ENCODE measurements around the gene FSCN2.

Gene FSCN2

GRCh38 chr17:81489998-81490992 lies 37.9 kb upstream of the FSCN2 start:
- DNase-seq (ENCODE audit: low read depth), result no peak

- DNase-seq (ENCODE audit: low read depth), result no peak
These were observed 37.0 kb upstream of the FSCN2 start for GRCh38 chr17:81491181-81491581.

- no peak for DNase-seq (ENCODE audit: low read depth)
These were observed 36.4 kb upstream of the FSCN2 start for GRCh38 chr17:81491761-81492160.

- DNase-seq (ENCODE audit: low read depth), result no peak
These were observed 36.0 kb upstream of the FSCN2 start for GRCh38 chr17:81492202-81492601.

GRCh38 chr17:81492706-81493105 lies 35.5 kb upstream of the FSCN2 start:
- DNase-seq (ENCODE audit: low read depth), result no peak

- DNase-seq (ENCODE audit: low read depth), result no peak
These were observed 34.8 kb upstream of the FSCN2 start for GRCh38 chr17:81493198-81494038.

GRCh38 chr17:81494626-81495377 lies 33.4 kb upstream of the FSCN2 start:
- peak; percentile 39 for DNase-seq (ENCODE audit: low read depth)

GRCh38 chr17:81498953-81499600 lies 29.1 kb upstream of the FSCN2 start:
- no peak for DNase-seq (ENCODE audit: low read depth)

- DNase-seq (ENCODE audit: low read depth), result no peak
These were observed 28.6 kb upstream of the FSCN2 start for GRCh38 chr17:81499601-81499970.

- DNase-seq (ENCODE audit: low read depth), result no peak
These were observed 28.1 kb upstream of the FSCN2 start for GRCh38 chr17:81500047-81500446.

GRCh38 chr17:81502471-81503017 lies 25.6 kb upstream of the FSCN2 start:
- no peak for DNase-seq (ENCODE audit: low read depth)

GRCh38 chr17:81503619-81504018 lies 24.6 kb upstream of the FSCN2 start:
- no peak for DNase-seq (ENCODE audit: low read depth)

- DNase-seq (ENCODE audit: low read depth), result peak; percentile 61
These were observed 19.5 kb upstream of the FSCN2 start for GRCh38 chr17:81508639-81509206.

- peak; percentile 58 for DNase-seq (ENCODE audit: low read depth)
These were observed 18.8 kb upstream of the FSCN2 start for GRCh38 chr17:81509207-81509971.

- DNase-seq (ENCODE audit: low read depth), result peak; percentile 44
These were observed 18.0 kb upstream of the FSCN2 start for GRCh38 chr17:81509972-81510784.

- peak; percentile 59 for DNase-seq (ENCODE audit: low read depth)
These were observed 17.2 kb upstream of the FSCN2 start for GRCh38 chr17:81510785-81511553.

GRCh38 chr17:81511554-81511803 lies 16.7 kb upstream of the FSCN2 start:
- no peak for DNase-seq (ENCODE audit: low read depth)

- peak; percentile 52 for DNase-seq (ENCODE audit: low read depth)
These were observed 16.2 kb upstream of the FSCN2 start for GRCh38 chr17:81511804-81512561.
